HG02943 (cell line): ENCODE results near the gene NBEA.

Experiments used
- ATAC-seq: cut with Tn5 transposase; IDR thresholded peaks from one replicate; pipeline ENCODE4 v1.9.1; 2021; ENCODE audit warnings: mild to moderate bottlenecking, low read depth, moderate library complexity; ENCODE audit not compliant: unreplicated experiment

NBEA gene

GRCh38 chr13:35489050-35489449, 547.0 kb downstream of the NBEA start:
- ATAC-seq = no peak

GRCh38 chr13:35496006-35496405, 553.9 kb downstream of the NBEA start:
- no peak for ATAC-seq

GRCh38 chr13:35496761-35497386, 554.8 kb downstream of the NBEA start:
- no peak for ATAC-seq

- no peak for ATAC-seq
Measured at GRCh38 chr13:35498231-35498630, 556.2 kb downstream of the NBEA start.

- no peak for ATAC-seq
Measured at GRCh38 chr13:35499196-35499662, 557.2 kb downstream of the NBEA start.

- no peak for ATAC-seq
Measured at GRCh38 chr13:35499676-35500075, 557.6 kb downstream of the NBEA start.

GRCh38 chr13:35500144-35500543, 558.1 kb downstream of the NBEA start:
- ATAC-seq = no peak

- no peak for ATAC-seq
Measured at GRCh38 chr13:35501661-35502235, 559.7 kb downstream of the NBEA start.

- no peak for ATAC-seq
Measured at GRCh38 chr13:35502456-35502855, 560.4 kb downstream of the NBEA start.

- no peak for ATAC-seq
Measured at GRCh38 chr13:35512271-35512920, 570.3 kb downstream of the NBEA start.

- no peak for ATAC-seq
Measured at GRCh38 chr13:35514061-35514477, 572.0 kb downstream of the NBEA start.

GRCh38 chr13:35514801-35515502, 572.9 kb downstream of the NBEA start:
- no peak for ATAC-seq

- no peak for ATAC-seq
Measured at GRCh38 chr13:35518337-35518946, 576.4 kb downstream of the NBEA start.

GRCh38 chr13:35524171-35524570, 582.1 kb downstream of the NBEA start:
- ATAC-seq = no peak

- ATAC-seq = no peak
Measured at GRCh38 chr13:35526577-35526976, 584.5 kb downstream of the NBEA start.

- ATAC-seq = no peak
Measured at GRCh38 chr13:35527451-35527850, 585.4 kb downstream of the NBEA start.

- ATAC-seq = no peak
Measured at GRCh38 chr13:35530147-35530546, 588.1 kb downstream of the NBEA start.

- ATAC-seq = no peak
Measured at GRCh38 chr13:35530581-35530980, 588.5 kb downstream of the NBEA start.

- ATAC-seq = no peak
Measured at GRCh38 chr13:35531526-35531925, 589.5 kb downstream of the NBEA start.

GRCh38 chr13:35534343-35534742, 592.3 kb downstream of the NBEA start:
- no peak for ATAC-seq

- no peak for ATAC-seq
Measured at GRCh38 chr13:35548790-35549189, 606.7 kb downstream of the NBEA start.
